Raji (cell line): ENCODE results near the gene DNAJC25.

ENCODE experiments used
- POLR2A ChIP-seq: IDR thresholded peaks from 2 replicates; pipeline ENCODE4 v1.6.1; 2011; ENCODE audit warnings: low read depth, low read length, control low read depth; ENCODE audit not compliant: insufficient read depth

DNAJC25 gene

GRCh38 chr9:111683392-111683791, 52.3 kb downstream of the DNAJC25 start:
- no peak for TF ChIP-seq POLR2A

DNA sequence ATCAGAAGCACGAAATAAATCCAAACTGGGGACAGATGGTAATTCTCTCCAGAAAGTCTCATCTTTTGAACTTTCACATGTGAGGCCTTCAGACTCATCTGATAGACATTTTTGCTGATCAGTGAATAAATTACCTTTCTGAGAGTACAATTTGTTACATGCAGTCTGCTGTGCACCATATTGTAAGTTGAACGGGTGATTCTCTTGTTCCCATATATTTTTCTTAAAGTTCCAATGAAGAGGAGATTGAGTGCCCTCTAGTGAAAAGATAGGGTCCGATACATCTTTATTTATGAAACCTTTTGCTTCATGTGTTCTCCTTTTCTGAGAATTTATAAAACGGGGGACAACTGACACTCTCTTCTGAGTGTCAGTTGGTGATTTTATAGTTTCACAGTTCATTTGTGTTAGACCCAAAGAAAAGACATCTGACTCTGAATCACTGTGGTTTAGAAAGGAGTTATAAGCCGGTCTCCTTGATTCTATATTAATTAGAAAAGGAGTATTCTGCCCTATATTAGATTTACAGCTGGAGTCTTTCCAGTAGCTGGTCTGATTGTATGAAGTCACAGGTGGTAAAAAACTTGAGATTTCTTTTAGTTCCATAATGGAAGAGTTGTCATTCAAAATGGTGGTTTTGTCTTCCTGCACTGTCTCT, 60.7 kb downstream of the DNAJC25 start:
- TF ChIP-seq POLR2A, result no peak

GRCh38 chr9:111696796-111697195, 65.7 kb downstream of the DNAJC25 start:
- no peak for TF ChIP-seq POLR2A

DNA sequence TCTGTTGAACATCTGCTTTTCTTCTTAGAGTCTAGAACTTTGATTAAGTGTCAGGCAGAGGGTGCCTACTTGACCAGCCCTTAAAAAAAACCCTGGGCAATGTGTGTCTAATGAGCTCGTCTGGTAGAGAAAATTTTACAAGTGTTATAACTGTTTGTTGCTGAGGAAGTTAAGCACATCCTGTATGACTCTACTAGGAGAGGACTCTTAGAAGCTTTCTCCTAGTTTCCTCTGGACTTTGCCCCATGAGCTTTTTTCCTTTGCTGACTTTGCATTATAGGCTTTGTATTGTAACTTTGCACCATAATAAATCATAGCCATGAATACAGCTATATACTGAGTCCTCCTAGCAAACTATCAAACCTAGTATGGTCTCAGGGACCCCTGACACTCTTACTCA, 69.6 kb downstream of the DNAJC25 start:
- TF ChIP-seq POLR2A, result no peak
